Kidney (tissue), 14 donors: ENCODE measurements around the gene EYA4. TPM values are rescaled to one million over a fixed set of nuclear protein-coding genes. Genes with fewer than 3 reads are reported as not detected.

Experiments
- DNase-seq, 5 donors: peaks; one replicate each; pipeline ENCODE4 v3.0.0-alpha.2; 2013 to 2020
- FAIRE-seq: peaks from 2 replicates; lab custom pipeline; 2012; peaks lifted over from hg19 to GRCh38; lab: Jason Lieb, UNC
- H3K27ac ChIP-seq, 2 donors: one replicate each; pipeline ENCODE4 v1.7.0; 2013; ENCODE audit warnings: low read depth in 2 of 2, low read length in 2 of 2, inconsistent platforms in 1 of 2
- H3K27me3 ChIP-seq: one replicate; pipeline ENCODE4 v1.7.1; 2013; ENCODE audit warnings: low read length, inconsistent platforms; ENCODE audit not compliant: control insufficient read depth, insufficient read depth
- H3K36me3 ChIP-seq, 3 donors: one replicate each; pipeline versions ENCODE4 v1.7.0 to v1.7.1; 2013; ENCODE audit warnings: low read length in 3 of 3, control low read depth in 1 of 3, inconsistent platforms in 1 of 3; ENCODE audit not compliant: insufficient read depth in 3 of 3, control insufficient read depth in 2 of 3
- H3K4me1 ChIP-seq, 3 donors: one replicate each; pipeline versions ENCODE4 v1.7.0 to v1.7.1; 2013; ENCODE audit warnings: low read length in 3 of 3, inconsistent platforms in 1 of 3, low read depth in 1 of 3; ENCODE audit not compliant: control insufficient read depth in 2 of 3, insufficient read depth in 2 of 3
- H3K4me3 ChIP-seq, 3 donors: one replicate each; pipeline versions ENCODE4 v1.7.0 to v1.8.1; 2013; ENCODE audit warnings: low read length in 3 of 3, control low read depth in 1 of 3, inconsistent platforms in 1 of 3
- H3K9ac ChIP-seq, 3 donors: one replicate each; pipeline versions ENCODE4 v1.7.0 to v1.7.1; 2013; ENCODE audit warnings: low read length in 3 of 3, control low read depth in 1 of 3, inconsistent platforms in 1 of 3
- H3K9me3 ChIP-seq, 3 donors: one replicate each; pipeline versions ENCODE4 v1.7.0 to v1.7.1; 2013; ENCODE audit warnings: low read length in 3 of 3, control low read depth in 1 of 3, inconsistent platforms in 1 of 3; ENCODE audit not compliant: control insufficient read depth in 2 of 3, insufficient read depth in 1 of 3
- intact Hi-C: fragments of 100-400 bp; cut with DNase I; formaldehyde crosslinking; loops from one replicate; pipeline ENCODE4 v1.11.1; 2022
- polyA plus RNA-seq: library from polyadenylated mRNA; stranded (reverse); fragments of 350-450 nt; fragmentation: Illumina TruSeq; extraction: RNeasy Lipid Tissue Mini Kit (QIAGEN cat#74804); gene quantifications from one replicate; pipeline ENCODE4 v1.2.3, GENCODE V29; 2014; ENCODE audit warnings: low read depth, low replicate concordance; ENCODE audit not compliant: insufficient read depth
- total RNA-seq: library from RNA; stranded (reverse); fragmentation: NEBNext Ultra II Directional; extraction: Animal tissue kit (Norgen Biotek cat#: 25700); gene quantifications from one replicate; pipeline ENCODE4 v1.2.1, GENCODE V29; 2021
- TF ChIP-seq, protein P1 (sequence below): IDR thresholded peaks from 3 replicates; pipeline ENCODE4 v1.5.1; 2012; ENCODE audit warnings: mild to moderate bottlenecking, moderate library complexity, borderline replicate concordance; ENCODE audit not compliant: insufficient read depth; ENCODE audit errors: extremely low read depth
- donor health status: control.
- donor health status: control.
- donor health status: control.
- donor health status: control.
- donor health status: control.
- donor health status: DM: yes; HTN: yes; CAD: no.
- donor health status: Normal renal cell carcinoma (clear cell type).

Gene EYA4
- total and polyA plus RNA-seq, 2 donors from 2014 or later: 0.99 to 5.0 TPM

- TF ChIP-seq, protein P1, sequence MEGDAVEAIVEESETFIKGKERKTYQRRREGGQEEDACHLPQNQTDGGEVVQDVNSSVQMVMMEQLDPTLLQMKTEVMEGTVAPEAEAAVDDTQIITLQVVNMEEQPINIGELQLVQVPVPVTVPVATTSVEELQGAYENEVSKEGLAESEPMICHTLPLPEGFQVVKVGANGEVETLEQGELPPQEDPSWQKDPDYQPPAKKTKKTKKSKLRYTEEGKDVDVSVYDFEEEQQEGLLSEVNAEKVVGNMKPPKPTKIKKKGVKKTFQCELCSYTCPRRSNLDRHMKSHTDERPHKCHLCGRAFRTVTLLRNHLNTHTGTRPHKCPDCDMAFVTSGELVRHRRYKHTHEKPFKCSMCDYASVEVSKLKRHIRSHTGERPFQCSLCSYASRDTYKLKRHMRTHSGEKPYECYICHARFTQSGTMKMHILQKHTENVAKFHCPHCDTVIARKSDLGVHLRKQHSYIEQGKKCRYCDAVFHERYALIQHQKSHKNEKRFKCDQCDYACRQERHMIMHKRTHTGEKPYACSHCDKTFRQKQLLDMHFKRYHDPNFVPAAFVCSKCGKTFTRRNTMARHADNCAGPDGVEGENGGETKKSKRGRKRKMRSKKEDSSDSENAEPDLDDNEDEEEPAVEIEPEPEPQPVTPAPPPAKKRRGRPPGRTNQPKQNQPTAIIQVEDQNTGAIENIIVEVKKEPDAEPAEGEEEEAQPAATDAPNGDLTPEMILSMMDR: no peak
- no peak overlapping the region for H3K4me3 ChIP-seq
- no peaks in the 10 kb centered on the region for H3K4me1 ChIP-seq
- no peaks in the 10 kb centered on the region for H3K36me3 ChIP-seq
- no peak overlapping the region for H3K9ac ChIP-seq
- no peaks in the 10 kb centered on the region for H3K27me3 ChIP-seq
- FAIRE-seq (no peak), DNase-seq (no peak)
- intact Hi-C loops: no loop called here
- H3K9me3 ChIP-seq: no peaks in the 10 kb centered on the region
- H3K27ac ChIP-seq: no peak overlapping the region
Measured at GRCh38 chr6:133547136-133547535, 306.0 kb downstream of the EYA4 start.

GRCh38 chr6:133548423-133549159 lies 307.4 kb downstream of the EYA4 start:
- FAIRE-seq: no peak
- H3K9ac ChIP-seq: no peak overlapping the region
- no peaks in the 10 kb centered on the region for H3K27me3 ChIP-seq
- TF ChIP-seq, protein P1: no peak
- no peaks in the 10 kb centered on the region for H3K9me3 ChIP-seq
- H3K4me3 ChIP-seq: no peak overlapping the region
- H3K27ac ChIP-seq: no peak overlapping the region
- DNase-seq: no peak
- intact Hi-C loops: no loop called here
- no peaks in the 10 kb centered on the region for H3K36me3 ChIP-seq
- H3K4me1 ChIP-seq: no peaks in the 10 kb centered on the region

DNA sequence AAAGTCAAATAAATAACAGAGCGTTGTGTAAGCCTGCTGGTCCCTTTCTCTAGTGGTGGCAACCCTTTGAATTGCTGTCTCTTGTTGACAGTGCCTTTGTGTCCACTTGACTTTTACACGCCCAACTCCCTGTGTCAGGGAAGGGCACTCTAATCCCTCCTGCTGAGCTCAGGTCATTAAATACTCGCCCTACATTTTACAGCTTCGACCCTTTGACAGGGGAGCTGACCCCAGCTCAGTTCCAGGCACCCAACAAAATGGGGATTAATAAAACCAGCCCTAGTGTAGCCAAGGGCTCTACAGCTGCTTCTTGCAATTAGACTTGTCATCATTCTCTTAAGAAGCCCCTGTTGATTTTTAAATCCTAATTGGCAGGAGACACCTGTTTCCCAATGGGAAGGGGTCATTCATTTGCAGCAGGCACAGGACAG lies 308.2 kb downstream of the EYA4 start:
- intact Hi-C loops: no loop called here
- Histone ChIP-seq H3K36me3 (no peaks in the 10 kb centered on the region), H3K4me1 (no peaks in the 10 kb centered on the region), H3K27me3 (no peaks in the 10 kb centered on the region), H3K9me3 (no peaks in the 10 kb centered on the region), H3K27ac (no peak overlapping the region), H3K9ac (no peak overlapping the region), H3K4me3 (no peak overlapping the region)
- TF ChIP-seq, protein P1: no peak
- DNase-seq (no peak), FAIRE-seq (no peak)
